Stimulated activated CD8-positive, alpha-beta memory T cell treated with anti-CD3 and anti-CD28 coated beads, Interleukin-15, amount 100 ng/mL, for 48 hours (primary cell): Measurements from ENCODE around the gene SMIM12.

Experiments
- DNase-seq, 2 donors: peaks; one replicate each; pipeline ENCODE4 v3.0.0-alpha.2; 2020; ENCODE audit warnings: low read depth in 2 of 2

Gene SMIM12

GRCh38 chr1:34859446-34860200 lies at the start of gene SMIM12:
SMIM12 (minus strand) TSS chr1:34859749; CDS start chr1:34855977, 3,772 bp downstream.
- DNase-seq, result peak; percentile 86 to 92

- no peak for DNase-seq
These were observed 48.8 kb upstream of the SMIM12 start for GRCh38 chr1:34908369-34908768.

GRCh38 chr1:34907487-34908090 lies 48.0 kb upstream of the SMIM12 start:
- no peak for DNase-seq

- DNase-seq, result no peak
These were observed 47.2 kb upstream of the SMIM12 start for GRCh38 chr1:34906756-34907155.

- no peak for DNase-seq
These were observed 46.7 kb upstream of the SMIM12 start for GRCh38 chr1:34906222-34906621.

- DNase-seq, result no peak
These were observed 45.5 kb upstream of the SMIM12 start for GRCh38 chr1:34905098-34905459.

- no peak for DNase-seq
These were observed 44.9 kb upstream of the SMIM12 start for GRCh38 chr1:34904236-34905097.

- DNase-seq, result no peak
These were observed 42.4 kb upstream of the SMIM12 start for GRCh38 chr1:34901919-34902318.

GRCh38 chr1:34900775-34901502 lies 41.4 kb upstream of the SMIM12 start:
- DNase-seq, result no peak

GRCh38 chr1:34899906-34900305 lies 40.4 kb upstream of the SMIM12 start:
- no peak for DNase-seq

GRCh38 chr1:34899471-34899870 lies 39.9 kb upstream of the SMIM12 start:
- DNase-seq, result no peak

- DNase-seq, result no peak
These were observed 38.8 kb upstream of the SMIM12 start for GRCh38 chr1:34898330-34898761.

- no peak for DNase-seq
These were observed 37.1 kb upstream of the SMIM12 start for GRCh38 chr1:34896612-34897011.

- no peak for DNase-seq
These were observed 30.2 kb upstream of the SMIM12 start for GRCh38 chr1:34889705-34890104.

GRCh38 chr1:34887593-34887992 lies 28.0 kb upstream of the SMIM12 start:
- no peak for DNase-seq

GRCh38 chr1:34885405-34886247 lies 26.1 kb upstream of the SMIM12 start:
- DNase-seq, result peak; percentile 29 to 55

- no peak for DNase-seq
These were observed 25.4 kb upstream of the SMIM12 start for GRCh38 chr1:34884961-34885360.

- no peak for DNase-seq
These were observed 25.0 kb upstream of the SMIM12 start for GRCh38 chr1:34884536-34884935.

- DNase-seq, result no peak
These were observed 19.7 kb upstream of the SMIM12 start for GRCh38 chr1:34879230-34879629.

GRCh38 chr1:34876406-34876805 lies 16.9 kb upstream of the SMIM12 start:
- no peak for DNase-seq
